A673 (cell line): Measurements from ENCODE around the gene ADAMTS12. TPM values are rescaled to one million over a fixed set of nuclear protein-coding genes. Genes with fewer than 3 reads are reported as not detected.

ENCODE experiments used
- BruUV-seq: library from RNA; stranded (reverse); fragments of 400-500 nt; replicated peaks from 2 replicates; lab custom pipeline; 2021; lab: Mats Ljungman, UMichigan
- CTCF ChIA-PET: fragments of 300-600 bp; sonication (Branson Sonifier 250); formaldehyde crosslinking; loops from one replicate; lab custom pipeline; 2022; ENCODE audit warnings: antibody characterized with exemption; lab: Charles Lee
- POLR2A ChIA-PET: fragments of 300-600 bp; sonication (Branson Sonifier 250); formaldehyde crosslinking; loops from one replicate; lab custom pipeline; 2022; ENCODE audit warnings: antibody characterized with exemption; ENCODE audit not compliant: low non-redundant PET; lab: Charles Lee
- DNase-seq: peaks from one replicate; pipeline ENCODE4 v3.0.0-alpha.2; 2015; ENCODE audit warnings: low spot score
- H3K27ac ChIP-seq: fragments of 200-600 bp; sonication (generic); 2 replicates; pipeline ENCODE4 v1.5.1; 2016; ENCODE audit warnings: mixed run types, low read depth, mild to moderate bottlenecking, mixed read lengths, antibody characterized with exemption, low read length; ENCODE audit not compliant: poor library complexity, severe bottlenecking
- H3K27me3 ChIP-seq: fragments of 200-600 bp; sonication (generic); replicated peaks from 2 replicates; pipeline ENCODE4 v1.6.1; 2017; ENCODE audit warnings: mixed run types, low read depth, mild to moderate bottlenecking, mixed read lengths, antibody characterized with exemption, low read length; ENCODE audit not compliant: insufficient read depth, poor library complexity
- H3K36me3 ChIP-seq: fragments of 200-600 bp; sonication (generic); 2 replicates; pipeline ENCODE4 v1.6.1; 2016; ENCODE audit warnings: mixed run types, mild to moderate bottlenecking, mixed read lengths, antibody characterized with exemption, low read length; ENCODE audit not compliant: insufficient read depth, poor library complexity, severe bottlenecking
- H3K4me1 ChIP-seq: fragments of 200-600 bp; sonication (generic); 2 replicates; pipeline ENCODE4 v1.6.1; 2017; ENCODE audit warnings: mixed run types, mild to moderate bottlenecking, mixed read lengths, antibody characterized with exemption, low read length; ENCODE audit not compliant: insufficient read depth, poor library complexity, severe bottlenecking
- H3K4me3 ChIP-seq: fragments of 200-600 bp; sonication (generic); 2 replicates; pipeline ENCODE4 v1.5.1; 2016; ENCODE audit warnings: low read depth, mixed run types, mild to moderate bottlenecking, mixed read lengths, low read length; ENCODE audit not compliant: poor library complexity, severe bottlenecking
- H3K9me3 ChIP-seq: fragments of 200-600 bp; sonication (generic); 2 replicates; pipeline ENCODE4 v1.6.1; 2016; ENCODE audit warnings: mixed run types, low read depth, mild to moderate bottlenecking, mixed read lengths, antibody characterized with exemption, low read length; ENCODE audit not compliant: poor library complexity, severe bottlenecking
- CTCF ChIP-seq: fragments of 300-800, 200-600 bp; sonication (generic); conservative IDR thresholded peaks from 2 replicates; pipeline ENCODE4 v1.5.1; 2017; ENCODE audit warnings: low read depth, mild to moderate bottlenecking, antibody characterized with exemption, low read length, moderate library complexity, mixed read lengths
- EZH2 ChIP-seq: fragments of 200-600 bp; sonication (generic); IDR thresholded peaks from 2 replicates; pipeline ENCODE4 v1.6.1; 2017; ENCODE audit warnings: borderline replicate concordance, low read depth, mild to moderate bottlenecking, mixed read lengths, antibody characterized with exemption, low read length; ENCODE audit not compliant: poor library complexity, severe bottlenecking
- intact Hi-C: fragments of 100-400 bp; cut with micrococcal nuclease; formaldehyde crosslinking; loops from one replicate; pipeline ENCODE4 v1.10.0; 2022; ENCODE audit not compliant: unreplicated experiment
- total RNA-seq: library from RNA; stranded (reverse); gene quantifications from 2 replicates; pipeline ENCODE4 v1.2.3, GENCODE V29; 2021

The ADAMTS12 gene
- total RNA-seq, 1 experiment from 2014 or later, result 0.84 TPM

GRCh38 chr5:33725806-33726205, 166.0 kb downstream of the ADAMTS12 start:
- H3K4me3 ChIP-seq, result no peak overlapping the region
- DNase-seq, result no peak
- H3K4me1 ChIP-seq, result no peaks in the 10 kb centered on the region
- ChIA-PET POLR2A (no interaction called here), CTCF (no interaction called here)
- H3K27me3 ChIP-seq, result no peaks in the 10 kb centered on the region
- H3K27ac ChIP-seq, result no peak overlapping the region
- BruUV-seq, result no TSS peak
- no peaks in the 10 kb centered on the region for H3K36me3 ChIP-seq
- TF ChIP-seq EZH2 (no peak), CTCF (no peak)
- intact Hi-C loops, result no loop called here
- H3K9me3 ChIP-seq, result no peaks in the 10 kb centered on the region

GRCh38 chr5:33721491-33722200, 170.1 kb downstream of the ADAMTS12 start:
- CTCF ChIA-PET, result no interaction called here
- no peaks in the 10 kb centered on the region for H3K36me3 ChIP-seq
- no peaks in the 10 kb centered on the region for H3K4me1 ChIP-seq
- BruUV-seq, result no TSS peak
- H3K27ac ChIP-seq, result no peak overlapping the region
- intact Hi-C loops, result no loop called here
- H3K27me3 ChIP-seq, result no peaks in the 10 kb centered on the region
- H3K4me3 ChIP-seq, result no peak overlapping the region
- H3K9me3 ChIP-seq, result no peaks in the 10 kb centered on the region
- POLR2A ChIA-PET, result no interaction called here
- TF ChIP-seq CTCF (no peak), EZH2 (no peak)
- DNase-seq, result no peak

- H3K27me3 ChIP-seq, result no peaks in the 10 kb centered on the region
- TF ChIP-seq EZH2, result no peak
- TF ChIP-seq CTCF, result no peak
- H3K4me3 ChIP-seq, result no peak overlapping the region
- H3K27ac ChIP-seq, result no peak overlapping the region
- POLR2A ChIA-PET, result no interaction called here
- CTCF ChIA-PET, result no interaction called here
- H3K36me3 ChIP-seq, result no peaks in the 10 kb centered on the region
- no peak for DNase-seq
- BruUV-seq, result no TSS peak
- intact Hi-C loops, result no loop called here
- H3K9me3 ChIP-seq, result no peaks in the 10 kb centered on the region
- no peaks in the 10 kb centered on the region for H3K4me1 ChIP-seq
Observed at GRCh38 chr5:33720176-33720575, 171.6 kb downstream of the ADAMTS12 start.
